22Rv1 (cell line): ENCODE results near the gene RPP40.

Source experiments
- CTCF ChIP-seq: fragments of 450-650 bp; IDR thresholded peaks from 2 replicates; pipeline ENCODE4 v1.5.1; 2017; ENCODE audit warnings: mild to moderate bottlenecking
- ZFX ChIP-seq: fragments of 450-650 bp; IDR thresholded peaks from 2 replicates; pipeline ENCODE4 v1.6.1; 2017; ENCODE audit warnings: antibody characterized with exemption, borderline replicate concordance

DNA sequence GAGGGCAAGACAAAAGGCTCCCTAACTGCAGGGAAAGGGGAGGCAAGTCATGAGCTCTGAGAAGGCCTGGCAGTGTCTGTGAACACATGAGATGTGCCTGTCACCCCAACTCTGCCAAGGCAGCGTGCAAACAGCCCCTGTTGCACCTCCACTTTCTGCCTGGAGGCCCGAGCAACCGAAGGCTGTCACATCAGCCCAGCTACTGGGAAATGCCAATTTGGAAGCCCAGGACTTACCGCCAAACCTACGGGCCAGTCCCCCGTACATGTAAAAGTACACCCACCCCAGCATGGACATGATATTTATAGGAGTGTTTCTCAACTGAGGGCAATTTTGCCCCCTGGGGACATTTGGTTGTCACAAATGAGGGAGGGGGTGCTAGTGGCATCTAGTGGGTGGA, 27.3 kb upstream of the RPP40 start:
- no peak for TF ChIP-seq CTCF
- no peak for TF ChIP-seq ZFX
